ENCODE results near the gene PEAK1.

DNA sequence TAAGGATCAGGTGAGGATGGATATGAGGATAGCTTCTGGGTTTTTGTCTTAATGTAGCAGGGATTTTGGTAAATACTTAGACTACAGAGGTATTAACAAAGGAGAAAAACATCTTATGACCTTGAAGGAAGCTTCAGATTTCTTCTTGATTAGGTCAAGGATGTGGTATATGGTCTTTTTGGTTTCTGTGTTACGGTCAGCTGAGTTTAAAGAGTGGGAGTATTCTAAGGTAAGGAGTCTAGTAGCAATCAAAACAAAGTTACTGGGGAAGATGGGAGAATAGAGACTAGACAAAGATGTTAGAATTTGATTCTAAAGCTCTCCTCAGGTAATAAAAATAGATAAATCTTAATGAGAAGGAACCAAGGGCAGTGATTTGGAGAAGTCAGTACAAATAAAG lies 7.0 kb upstream of the PEAK1 start:
- no peak for TF ChIP-seq EZH2phosphoT487 (conservative IDR thresholded peaks at IDR 0.05; ENCODE audit: low read length)
- TF ChIP-seq, protein P1, sequence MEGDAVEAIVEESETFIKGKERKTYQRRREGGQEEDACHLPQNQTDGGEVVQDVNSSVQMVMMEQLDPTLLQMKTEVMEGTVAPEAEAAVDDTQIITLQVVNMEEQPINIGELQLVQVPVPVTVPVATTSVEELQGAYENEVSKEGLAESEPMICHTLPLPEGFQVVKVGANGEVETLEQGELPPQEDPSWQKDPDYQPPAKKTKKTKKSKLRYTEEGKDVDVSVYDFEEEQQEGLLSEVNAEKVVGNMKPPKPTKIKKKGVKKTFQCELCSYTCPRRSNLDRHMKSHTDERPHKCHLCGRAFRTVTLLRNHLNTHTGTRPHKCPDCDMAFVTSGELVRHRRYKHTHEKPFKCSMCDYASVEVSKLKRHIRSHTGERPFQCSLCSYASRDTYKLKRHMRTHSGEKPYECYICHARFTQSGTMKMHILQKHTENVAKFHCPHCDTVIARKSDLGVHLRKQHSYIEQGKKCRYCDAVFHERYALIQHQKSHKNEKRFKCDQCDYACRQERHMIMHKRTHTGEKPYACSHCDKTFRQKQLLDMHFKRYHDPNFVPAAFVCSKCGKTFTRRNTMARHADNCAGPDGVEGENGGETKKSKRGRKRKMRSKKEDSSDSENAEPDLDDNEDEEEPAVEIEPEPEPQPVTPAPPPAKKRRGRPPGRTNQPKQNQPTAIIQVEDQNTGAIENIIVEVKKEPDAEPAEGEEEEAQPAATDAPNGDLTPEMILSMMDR (IDR thresholded peaks at IDR 0.05; ENCODE audit: insufficient read depth, low read length, poor library complexity, severe bottlenecking) = no peak

Measured in SU-DHL-6 (cell line).